Sigmoid colon (tissue), 7 donors: ENCODE measurements around the gene EHBP1. TPM values are rescaled to one million over a fixed set of nuclear protein-coding genes. Genes with fewer than 3 reads are reported as not detected.

Source experiments
- DNase-seq: peaks from one replicate; pipeline ENCODE4 v3.0.0-alpha.2; 2019
- H3K27ac ChIP-seq, 4 donors: fragments of 200-600 bp; sonication (generic); one replicate each; pipeline ENCODE4 v1.5.1; 2016 to 2019; ENCODE audit warnings: mild to moderate bottlenecking in 1 of 4
- H3K27me3 ChIP-seq, 3 donors: fragments of 200-600 bp; sonication (generic); one replicate each; pipeline ENCODE4 v1.5.1; 2019; ENCODE audit warnings: mild to moderate bottlenecking in 1 of 3
- H3K36me3 ChIP-seq, 4 donors: fragments of 200-600 bp; sonication (generic); one replicate each; pipeline ENCODE4 v1.5.1; 2016 to 2019
- H3K4me1 ChIP-seq, 4 donors: fragments of 200-600 bp; sonication (generic); one replicate each; pipeline ENCODE4 v1.5.1; 2017 to 2019
- H3K4me3 ChIP-seq, 4 donors: fragments of 200-600 bp; sonication (generic); one replicate each; pipeline ENCODE4 v1.5.1; 2017 to 2019; ENCODE audit warnings: mild to moderate bottlenecking in 2 of 4, moderate library complexity in 1 of 4
- H3K9me3 ChIP-seq, 4 donors: fragments of 200-600 bp in 3 of 4; sonication (generic) in 3 of 4; one replicate each; pipeline versions ENCODE4 v1.5.1 to v1.6.1; 2013 to 2019
- CTCF ChIP-seq, 4 experiments: fragments of 450-650 bp in 3 of 4; fragments of 200-600 bp in 1 of 4; IDR thresholded peaks; one replicate each; pipeline ENCODE4 v1.5.1; 2016 to 2019; ENCODE audit warnings: antibody characterized with exemption in 4 of 4, mild to moderate bottlenecking in 3 of 4, moderate library complexity in 2 of 4
- EP300 ChIP-seq, 4 donors: sonication (generic); formaldehyde crosslinking; IDR thresholded peaks; one replicate each; pipeline ENCODE4 v1.6.1; 2017; ENCODE audit warnings: antibody characterized with exemption in 4 of 4
- POLR2A ChIP-seq, 2 donors: fragments of 450-650 bp; IDR thresholded peaks; one replicate each; pipeline ENCODE4 v1.6.1; 2016; ENCODE audit warnings: antibody characterized with exemption in 2 of 2, mild to moderate bottlenecking in 2 of 2, moderate library complexity in 2 of 2
- POLR2AphosphoS5 ChIP-seq, 4 donors: sonication (generic); formaldehyde crosslinking; IDR thresholded peaks; one replicate each; pipeline ENCODE4 v1.6.1; 2017; ENCODE audit warnings: antibody characterized with exemption in 4 of 4
- whole genome bisulfite sequencing, 2 donors: extraction: QIAGEN DNeasy Blood & Tissue Kit; methylation state at CpG; one replicate each; pipeline ENCODE4 v1.1.7; 2013; 5-methylcytosine and 5-hydroxymethylcytosine counted together
- intact Hi-C: fragments of 100-400 bp; cut with DNase I; formaldehyde crosslinking; loops from one replicate; pipeline ENCODE4 v1.15.1; 2023
- polyA plus RNA-seq, 3 donors: library from polyadenylated mRNA; stranded (reverse); fragments of 200-250 nt; gene quantifications; one replicate each; pipeline ENCODE4 v1.2.3, GENCODE V29; 2013
- total RNA-seq, 4 donors: library from RNA; depleted of rRNA; stranded (reverse); fragments of >200 nt; gene quantifications; one replicate each; pipeline ENCODE4 v1.1.0, GENCODE V29; 2016
- donor health status: healthy with polysubstance abuse.
- donor health status: Bipolar disorder and iron deficiency.
- donor health status: healthy.

EHBP1 gene
- total and polyA plus RNA-seq, 7 donors, result 12.7 to 161 (median 121) TPM

- Histone ChIP-seq H3K27ac (peak overlapping the region; percentile 41 to 85 (median 82)), H3K4me1 (peaks cover 0 to 72% (median 60%) of the 10 kb centered on the region in 4 donors), H3K27me3 (no peaks in the 10 kb centered on the region), H3K9me3 (no peaks in the 10 kb centered on the region), H3K4me3 (no peak overlapping the region), H3K36me3 (no peaks in the 10 kb centered on the region)
- TF ChIP-seq CTCF (IDR thresholded peaks at IDR 0.05) (no peak), POLR2A (IDR thresholded peaks at IDR 0.05) (no peak), POLR2AphosphoS5 (IDR thresholded peaks at IDR 0.05) (no peak), EP300 (IDR thresholded peaks at IDR 0.05) (no peak)
- intact Hi-C loops, result loop anchor here (5.0 to 10.0 kb wide), 3 partner anchors 112 to 186 kb away; partner anchors contain the start of gene TMEM17
- no peak for DNase-seq
- 79 to 83% methylated on average over 2 of the region's 2 CpGs for WGBS, 2 donors
Measured at GRCh38 chr2:62660582-62661262, 44.8 kb upstream of the EHBP1 start.

- DNase-seq, result no peak
- Histone ChIP-seq H3K4me3 (no peak overlapping the region), H3K36me3 (no peaks in the 10 kb centered on the region), H3K9me3 (no peaks in the 10 kb centered on the region), H3K4me1 (peaks cover 0 to 77% (median 65%) of the 10 kb centered on the region in 4 donors), H3K27me3 (no peaks in the 10 kb centered on the region), H3K27ac (peak overlapping the region in 3 of 4 donors; percentile 81 to 85 (median 83))
- TF ChIP-seq EP300 (IDR thresholded peaks at IDR 0.05) (no peak), CTCF (IDR thresholded peaks at IDR 0.05) (no peak), POLR2A (IDR thresholded peaks at IDR 0.05) (no peak), POLR2AphosphoS5 (IDR thresholded peaks at IDR 0.05) (no peak)
- WGBS, 2 donors, result 93 to 94% methylated on average over 3 of the region's 3 CpGs
- intact Hi-C loops, result loop anchor here (5.0 to 10.0 kb wide), 3 partner anchors 111 to 186 kb away; partner anchors contain the start of gene TMEM17
Measured at GRCh38 chr2:62661263-62661635, 44.3 kb upstream of the EHBP1 start.

- H3K36me3 ChIP-seq, result no peaks in the 10 kb centered on the region
- no peaks in the 10 kb centered on the region for H3K27me3 ChIP-seq
- intact Hi-C loops, result loop anchor here (5.0 to 10.0 kb wide), 3 partner anchors 110 to 187 kb away; partner anchors contain the start of gene TMEM17
- peaks cover 0 to 86% (median 73%) of the 10 kb centered on the region in 4 donors for H3K4me1 ChIP-seq
- H3K4me3 ChIP-seq, result no peak overlapping the region
- no peaks in the 10 kb centered on the region for H3K9me3 ChIP-seq
- no peak for DNase-seq
- H3K27ac ChIP-seq, result peak overlapping the region; percentile 70 to 85 (median 82)
- WGBS, 2 donors, result 87 to 88% methylated on average over 2 of the region's 2 CpGs
- no peak for TF ChIP-seq POLR2AphosphoS5 (IDR thresholded peaks at IDR 0.05)
- TF ChIP-seq CTCF (IDR thresholded peaks at IDR 0.05), result no peak
- TF ChIP-seq EP300 (IDR thresholded peaks at IDR 0.05), result no peak
- TF ChIP-seq POLR2A (IDR thresholded peaks at IDR 0.05), result no peak
Measured at GRCh38 chr2:62662131-62662530, 43.4 kb upstream of the EHBP1 start.

GRCh38 chr2:62662554-62662953, 43.0 kb upstream of the EHBP1 start:
- TF ChIP-seq POLR2AphosphoS5 (IDR thresholded peaks at IDR 0.05), result no peak
- intact Hi-C loops, result loop anchor here (5.0 to 10.0 kb wide), 3 partner anchors 110 to 188 kb away; partner anchors contain the start of gene TMEM17
- Histone ChIP-seq H3K27ac (peak overlapping the region; percentile 70 to 85 (median 82)), H3K4me3 (no peak overlapping the region), H3K9me3 (no peaks in the 10 kb centered on the region), H3K4me1 (peaks cover 0 to 90% (median 73%) of the 10 kb centered on the region in 4 donors), H3K36me3 (no peaks in the 10 kb centered on the region), H3K27me3 (no peaks in the 10 kb centered on the region)
- WGBS, 2 donors, result 77 to 87% methylated on average over 2 of the region's 2 CpGs
- DNase-seq, result no peak

GRCh38 chr2:62663411-62663810, 42.1 kb upstream of the EHBP1 start:
- Histone ChIP-seq H3K4me3 (no peak overlapping the region), H3K36me3 (no peaks in the 10 kb centered on the region), H3K27ac (peak overlapping the region; percentile 70 to 85 (median 82)), H3K27me3 (no peaks in the 10 kb centered on the region), H3K4me1 (peaks cover 0 to 94% (median 73%) of the 10 kb centered on the region in 4 donors), H3K9me3 (no peaks in the 10 kb centered on the region)
- intact Hi-C loops, result loop anchor here (5.0 to 10.0 kb wide), 3 partner anchors 109 to 189 kb away; partner anchors contain the start of gene TMEM17
- no peak for DNase-seq
- TF ChIP-seq POLR2A (IDR thresholded peaks at IDR 0.05), result no peak
- TF ChIP-seq POLR2AphosphoS5 (IDR thresholded peaks at IDR 0.05), result peak; percentile 80 to 98 (median 94)
- peak in 3 of 4 donors; percentile 44 to 89 (median 84) for TF ChIP-seq EP300 (IDR thresholded peaks at IDR 0.05)
